ENCODE results near the gene PRKCB. TPM values are rescaled to one million over a fixed set of nuclear protein-coding genes. Genes with fewer than 3 reads are reported as not detected.

PRKCB gene
- total and polyA plus RNA-seq, 2 experiments from 2014 or later = 3.7 to 16.4 TPM

- H3K4me3 Mint-ChIP-seq = no peak overlapping the region
- no peaks in the 10 kb centered on the region for H3F3A ChIP-seq (replicated peaks; ENCODE audit: low read depth)
- H3K4me1 Mint-ChIP-seq = peaks cover 8% of the 10 kb centered on the region
- H3K27ac Mint-ChIP-seq = no peak overlapping the region
- no peak overlapping the region for H3K4me2 ChIP-seq
- H3K36me3 Mint-ChIP-seq (ENCODE audit: low read depth) = peaks cover 34% of the 10 kb centered on the region
- H3K79me2 ChIP-seq (replicated peaks; ENCODE audit: insufficient read depth) = no peaks in the 10 kb centered on the region
- H3K27ac ChIP-seq (ENCODE audit: low read depth) = no peak overlapping the region
- H3K36me3 ChIP-seq (ENCODE audit: insufficient read depth) = no peaks in the 10 kb centered on the region
- no peak overlapping the region for H2AFZ ChIP-seq
- H3K4me3 ChIP-seq = no peak overlapping the region
- peaks cover 4% of the 10 kb centered on the region for H3K27me3 Mint-ChIP-seq (ENCODE audit: insufficient read depth, low read depth, poor library complexity)
- TF ChIP-seq CREB1 (CRISPR knock-in tag; IDR thresholded peaks at IDR 0.05; ENCODE audit: low read depth) (no peak), EZH2phosphoT487 (IDR thresholded peaks at IDR 0.05; ENCODE audit: unreplicated experiment) (no peak), STAT1 (IDR thresholded peaks at IDR 0.05; ENCODE audit: unreplicated experiment) (no peak)
- no peaks in the 10 kb centered on the region; the same call in 1 of the 2 replicates for H3K4me1 ChIP-seq (ENCODE audit: insufficient read depth)
- H3K9me3 Mint-ChIP-seq = peaks cover 23% of the 10 kb centered on the region
- DNase-seq (ENCODE audit: low spot score) (no peak), ATAC-seq (no peak)
- no peaks in the 10 kb centered on the region for H3K27me3 ChIP-seq (ENCODE audit: insufficient read depth)
- H4K20me1 ChIP-seq (replicated peaks; ENCODE audit: insufficient read depth) = no peaks in the 10 kb centered on the region
- no peaks in the 10 kb centered on the region for H3K9me2 ChIP-seq (ENCODE audit: insufficient read depth)
Observed at GRCh38 chr16:24091125-24091524, 255.3 kb downstream of the PRKCB start.

DNA sequence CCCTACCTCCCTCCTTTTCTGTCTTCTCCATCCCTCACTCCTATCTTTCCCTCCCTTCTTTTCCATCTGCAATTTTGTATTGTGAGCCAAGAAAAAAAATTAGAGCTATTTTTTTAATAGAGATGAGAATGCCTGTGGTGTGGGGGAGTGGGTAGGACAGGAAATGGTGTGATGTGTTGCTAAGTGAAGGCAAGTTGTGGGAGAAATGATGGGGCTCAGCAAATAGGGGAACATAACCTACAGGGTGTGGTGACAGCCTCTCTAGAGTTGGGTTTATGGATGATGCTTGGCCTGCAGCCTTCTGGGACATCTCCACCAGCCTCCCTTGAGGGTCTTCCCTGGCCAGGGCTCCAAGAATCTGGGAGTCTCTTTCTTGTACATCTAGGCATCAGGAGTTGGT, 257.3 kb downstream of the PRKCB start:
- no peaks in the 10 kb centered on the region for H4K20me1 ChIP-seq (replicated peaks; ENCODE audit: insufficient read depth)
- H3K27ac ChIP-seq (ENCODE audit: low read depth) = no peak overlapping the region
- H3K27ac Mint-ChIP-seq = no peak overlapping the region
- no peaks in the 10 kb centered on the region for H3K27me3 ChIP-seq (ENCODE audit: insufficient read depth)
- no peaks in the 10 kb centered on the region for H3K36me3 ChIP-seq (ENCODE audit: insufficient read depth)
- no peak overlapping the region for H3K4me2 ChIP-seq
- no peak for DNase-seq (ENCODE audit: low spot score)
- H3K36me3 Mint-ChIP-seq (ENCODE audit: low read depth) = peaks cover 48% of the 10 kb centered on the region
- peaks cover 2% of the 10 kb centered on the region; the same call in 1 of the 2 replicates for H3F3A ChIP-seq (replicated peaks; ENCODE audit: low read depth)
- H3K9me3 Mint-ChIP-seq = peaks cover 30% of the 10 kb centered on the region
- ATAC-seq = no peak
- peaks cover 7% of the 10 kb centered on the region for H3K4me1 ChIP-seq (ENCODE audit: insufficient read depth)
- peaks cover 16% of the 10 kb centered on the region for H3K4me1 Mint-ChIP-seq
- H3K27me3 Mint-ChIP-seq (ENCODE audit: insufficient read depth, low read depth, poor library complexity) = peaks cover 6% of the 10 kb centered on the region
- no peak overlapping the region for H3K4me3 Mint-ChIP-seq
- H2AFZ ChIP-seq = no peak overlapping the region
- peaks cover 3% of the 10 kb centered on the region; the same call in 1 of the 2 replicates for H3K9me2 ChIP-seq (ENCODE audit: insufficient read depth)
- H3K4me3 ChIP-seq = no peak overlapping the region
- no peaks in the 10 kb centered on the region for H3K79me2 ChIP-seq (replicated peaks; ENCODE audit: insufficient read depth)
- TF ChIP-seq ZNF114 (CRISPR knock-in tag; IDR thresholded peaks at IDR 0.05) (no peak), STAT1 (IDR thresholded peaks at IDR 0.05; ENCODE audit: unreplicated experiment) (no peak), CREB1 (CRISPR knock-in tag; IDR thresholded peaks at IDR 0.05; ENCODE audit: low read depth) (no peak), EZH2 (IDR thresholded peaks at IDR 0.05; ENCODE audit: low read depth, unreplicated experiment) (no peak), JUNB (IDR thresholded peaks at IDR 0.05; ENCODE audit: unreplicated experiment) (no peak)
- TF ChIP-seq, protein P1, sequence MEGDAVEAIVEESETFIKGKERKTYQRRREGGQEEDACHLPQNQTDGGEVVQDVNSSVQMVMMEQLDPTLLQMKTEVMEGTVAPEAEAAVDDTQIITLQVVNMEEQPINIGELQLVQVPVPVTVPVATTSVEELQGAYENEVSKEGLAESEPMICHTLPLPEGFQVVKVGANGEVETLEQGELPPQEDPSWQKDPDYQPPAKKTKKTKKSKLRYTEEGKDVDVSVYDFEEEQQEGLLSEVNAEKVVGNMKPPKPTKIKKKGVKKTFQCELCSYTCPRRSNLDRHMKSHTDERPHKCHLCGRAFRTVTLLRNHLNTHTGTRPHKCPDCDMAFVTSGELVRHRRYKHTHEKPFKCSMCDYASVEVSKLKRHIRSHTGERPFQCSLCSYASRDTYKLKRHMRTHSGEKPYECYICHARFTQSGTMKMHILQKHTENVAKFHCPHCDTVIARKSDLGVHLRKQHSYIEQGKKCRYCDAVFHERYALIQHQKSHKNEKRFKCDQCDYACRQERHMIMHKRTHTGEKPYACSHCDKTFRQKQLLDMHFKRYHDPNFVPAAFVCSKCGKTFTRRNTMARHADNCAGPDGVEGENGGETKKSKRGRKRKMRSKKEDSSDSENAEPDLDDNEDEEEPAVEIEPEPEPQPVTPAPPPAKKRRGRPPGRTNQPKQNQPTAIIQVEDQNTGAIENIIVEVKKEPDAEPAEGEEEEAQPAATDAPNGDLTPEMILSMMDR (conservative IDR thresholded peaks at IDR 0.05; ENCODE audit: low read depth in 2 of 2) = no peak
- TF ChIP-seq, protein P2, sequence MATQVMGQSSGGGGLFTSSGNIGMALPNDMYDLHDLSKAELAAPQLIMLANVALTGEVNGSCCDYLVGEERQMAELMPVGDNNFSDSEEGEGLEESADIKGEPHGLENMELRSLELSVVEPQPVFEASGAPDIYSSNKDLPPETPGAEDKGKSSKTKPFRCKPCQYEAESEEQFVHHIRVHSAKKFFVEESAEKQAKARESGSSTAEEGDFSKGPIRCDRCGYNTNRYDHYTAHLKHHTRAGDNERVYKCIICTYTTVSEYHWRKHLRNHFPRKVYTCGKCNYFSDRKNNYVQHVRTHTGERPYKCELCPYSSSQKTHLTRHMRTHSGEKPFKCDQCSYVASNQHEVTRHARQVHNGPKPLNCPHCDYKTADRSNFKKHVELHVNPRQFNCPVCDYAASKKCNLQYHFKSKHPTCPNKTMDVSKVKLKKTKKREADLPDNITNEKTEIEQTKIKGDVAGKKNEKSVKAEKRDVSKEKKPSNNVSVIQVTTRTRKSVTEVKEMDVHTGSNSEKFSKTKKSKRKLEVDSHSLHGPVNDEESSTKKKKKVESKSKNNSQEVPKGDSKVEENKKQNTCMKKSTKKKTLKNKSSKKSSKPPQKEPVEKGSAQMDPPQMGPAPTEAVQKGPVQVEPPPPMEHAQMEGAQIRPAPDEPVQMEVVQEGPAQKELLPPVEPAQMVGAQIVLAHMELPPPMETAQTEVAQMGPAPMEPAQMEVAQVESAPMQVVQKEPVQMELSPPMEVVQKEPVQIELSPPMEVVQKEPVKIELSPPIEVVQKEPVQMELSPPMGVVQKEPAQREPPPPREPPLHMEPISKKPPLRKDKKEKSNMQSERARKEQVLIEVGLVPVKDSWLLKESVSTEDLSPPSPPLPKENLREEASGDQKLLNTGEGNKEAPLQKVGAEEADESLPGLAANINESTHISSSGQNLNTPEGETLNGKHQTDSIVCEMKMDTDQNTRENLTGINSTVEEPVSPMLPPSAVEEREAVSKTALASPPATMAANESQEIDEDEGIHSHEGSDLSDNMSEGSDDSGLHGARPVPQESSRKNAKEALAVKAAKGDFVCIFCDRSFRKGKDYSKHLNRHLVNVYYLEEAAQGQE (IDR thresholded peaks at IDR 0.05; ENCODE audit: unreplicated experiment) = no peak
- TF ChIP-seq, protein P3, sequence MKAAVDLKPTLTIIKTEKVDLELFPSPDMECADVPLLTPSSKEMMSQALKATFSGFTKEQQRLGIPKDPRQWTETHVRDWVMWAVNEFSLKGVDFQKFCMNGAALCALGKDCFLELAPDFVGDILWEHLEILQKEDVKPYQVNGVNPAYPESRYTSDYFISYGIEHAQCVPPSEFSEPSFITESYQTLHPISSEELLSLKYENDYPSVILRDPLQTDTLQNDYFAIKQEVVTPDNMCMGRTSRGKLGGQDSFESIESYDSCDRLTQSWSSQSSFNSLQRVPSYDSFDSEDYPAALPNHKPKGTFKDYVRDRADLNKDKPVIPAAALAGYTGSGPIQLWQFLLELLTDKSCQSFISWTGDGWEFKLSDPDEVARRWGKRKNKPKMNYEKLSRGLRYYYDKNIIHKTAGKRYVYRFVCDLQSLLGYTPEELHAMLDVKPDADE (IDR thresholded peaks at IDR 0.05) = no peak
